ENCODE results near the gene RFX2. TPM values are rescaled to one million over a fixed set of nuclear protein-coding genes. Genes with fewer than 3 reads are reported as not detected.

Gene RFX2
- total and polyA plus RNA-seq, 10 of the 15 experiments (the other 5 are each of a cell fraction or from before 2014, with no cell fraction given), result 3.2 to 9.8 (median 4.7) TPM

- no peak for FAIRE-seq
- no peak overlapping the region for H3K9ac ChIP-seq (ENCODE audit: control insufficient read depth, insufficient read depth, low read length)
- CTCF ChIA-PET, result interaction anchor here (0.6 to 7.8 kb wide), 10 partner anchors 9 to 208 kb away, joined by 3 to 76 read pairs (median 4); no protein-coding TSS in a partner anchor
These were observed 125.7 kb downstream of the RFX2 start for GRCh38 chr19:5984600-5984999.

More at GRCh38 chr19:5984600-5984999, 125.7 kb downstream of the RFX2 start:
- ChIA-PET POLR2A (interaction anchor here (0.5 to 0.9 kb wide), 2 partner anchors 16 to 82 kb away, joined by 3 to 4 read pairs; no protein-coding TSS in a partner anchor), SMC1A (ENCODE audit: uncharacterized antibody, unreplicated experiment) (interaction anchor here (0.9 to 2.2 kb wide), 6 partner anchors 12 to 181 kb away, joined by 3 to 8 read pairs (median 4); no protein-coding TSS in a partner anchor), RAD21 (ENCODE audit: unreplicated experiment) (interaction anchor here (1.1 to 2.1 kb wide), 5 partner anchors 17 to 141 kb away, joined by 3 to 11 read pairs (median 8); no protein-coding TSS in a partner anchor)
- H3K4me1 ChIP-seq (ENCODE audit: control insufficient read depth, insufficient read depth, low read length), result peaks cover 8% of the 10 kb centered on the region
- H3K9me3 ChIP-seq (replicated peaks; ENCODE audit: control insufficient read depth, insufficient read depth, low read length), result no peaks in the 10 kb centered on the region
- no peaks in the 10 kb centered on the region for H4K20me1 ChIP-seq (ENCODE audit: control insufficient read depth, insufficient read depth)
- DNase-seq (ENCODE audit: low read depth, low spot score), result no peak
- H3K4me3 ChIP-seq, result no peak overlapping the region
- ATAC-seq, result no peak
- no peak for TF ChIP-seq PAX5 (IDR thresholded peaks at IDR 0.05; ENCODE audit: borderline replicate concordance, low read depth, low read length)
- TF ChIP-seq, protein P1, sequence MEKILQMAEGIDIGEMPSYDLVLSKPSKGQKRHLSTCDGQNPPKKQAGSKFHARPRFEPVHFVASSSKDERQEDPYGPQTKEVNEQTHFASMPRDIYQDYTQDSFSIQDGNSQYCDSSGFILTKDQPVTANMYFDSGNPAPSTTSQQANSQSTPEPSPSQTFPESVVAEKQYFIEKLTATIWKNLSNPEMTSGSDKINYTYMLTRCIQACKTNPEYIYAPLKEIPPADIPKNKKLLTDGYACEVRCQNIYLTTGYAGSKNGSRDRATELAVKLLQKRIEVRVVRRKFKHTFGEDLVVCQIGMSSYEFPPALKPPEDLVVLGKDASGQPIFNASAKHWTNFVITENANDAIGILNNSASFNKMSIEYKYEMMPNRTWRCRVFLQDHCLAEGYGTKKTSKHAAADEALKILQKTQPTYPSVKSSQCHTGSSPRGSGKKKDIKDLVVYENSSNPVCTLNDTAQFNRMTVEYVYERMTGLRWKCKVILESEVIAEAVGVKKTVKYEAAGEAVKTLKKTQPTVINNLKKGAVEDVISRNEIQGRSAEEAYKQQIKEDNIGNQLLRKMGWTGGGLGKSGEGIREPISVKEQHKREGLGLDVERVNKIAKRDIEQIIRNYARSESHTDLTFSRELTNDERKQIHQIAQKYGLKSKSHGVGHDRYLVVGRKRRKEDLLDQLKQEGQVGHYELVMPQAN (conservative IDR thresholded peaks at IDR 0.05), result no peak
- TF ChIP-seq EZH2 (IDR thresholded peaks at IDR 0.05; ENCODE audit: borderline replicate concordance, control insufficient read depth, low read depth, low read length), result no peak
- peak; percentile 42; the same call in 1 of the 2 replicates for TF ChIP-seq NFYB (IDR thresholded peaks at IDR 0.05; ENCODE audit: insufficient read depth, low read depth, low read length)
- TF ChIP-seq, protein P2, sequence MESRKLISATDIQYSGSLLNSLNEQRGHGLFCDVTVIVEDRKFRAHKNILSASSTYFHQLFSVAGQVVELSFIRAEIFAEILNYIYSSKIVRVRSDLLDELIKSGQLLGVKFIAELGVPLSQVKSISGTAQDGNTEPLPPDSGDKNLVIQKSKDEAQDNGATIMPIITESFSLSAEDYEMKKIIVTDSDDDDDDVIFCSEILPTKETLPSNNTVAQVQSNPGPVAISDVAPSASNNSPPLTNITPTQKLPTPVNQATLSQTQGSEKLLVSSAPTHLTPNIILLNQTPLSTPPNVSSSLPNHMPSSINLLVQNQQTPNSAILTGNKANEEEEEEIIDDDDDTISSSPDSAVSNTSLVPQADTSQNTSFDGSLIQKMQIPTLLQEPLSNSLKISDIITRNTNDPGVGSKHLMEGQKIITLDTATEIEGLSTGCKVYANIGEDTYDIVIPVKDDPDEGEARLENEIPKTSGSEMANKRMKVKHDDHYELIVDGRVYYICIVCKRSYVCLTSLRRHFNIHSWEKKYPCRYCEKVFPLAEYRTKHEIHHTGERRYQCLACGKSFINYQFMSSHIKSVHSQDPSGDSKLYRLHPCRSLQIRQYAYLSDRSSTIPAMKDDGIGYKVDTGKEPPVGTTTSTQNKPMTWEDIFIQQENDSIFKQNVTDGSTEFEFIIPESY (IDR thresholded peaks at IDR 0.05), result no peak
- TF ChIP-seq SIN3A (IDR thresholded peaks at IDR 0.05; ENCODE audit: low read depth, low read length), result no peak
- no peak for TF ChIP-seq PAX8 (IDR thresholded peaks at IDR 0.05)
- H3K79me2 ChIP-seq (ENCODE audit: control insufficient read depth, insufficient read depth, low read length), result peaks cover 4% of the 10 kb centered on the region
- no peak overlapping the region for H3K4me2 ChIP-seq (ENCODE audit: control insufficient read depth, insufficient read depth)
- no peaks in the 10 kb centered on the region for H3K36me3 ChIP-seq (ENCODE audit: control insufficient read depth in 2 of 2, insufficient read depth in 2 of 2, low read length in 1 of 2)
- WGBS (ENCODE audit: insufficient coverage, insufficient replicate concordance, low lambda C conversion rate, missing lambda C conversion rate), result 98% methylated on average over 4 of the region's 4 CpGs
- no peak overlapping the region for H2AFZ ChIP-seq (ENCODE audit: control insufficient read depth, low read depth, low read length)
- intact Hi-C loops (cut with micrococcal nuclease; ENCODE audit: unreplicated experiment), result no loop called here
- no peaks in the 10 kb centered on the region for H3K27me3 ChIP-seq (replicated peaks in 1 of 2; ENCODE audit: control insufficient read depth in 2 of 2, insufficient read depth in 2 of 2, low read length in 1 of 2)
- no TSS peak for BruUV-seq (replicated peaks)
- in situ Hi-C loops (cut with MboI), result no loop called here
- no peak overlapping the region for H3K27ac ChIP-seq (ENCODE audit: control insufficient read depth, insufficient read depth)
